Stimulated activated CD4-positive, alpha-beta T cell treated with anti-CD3 and anti-CD28 coated beads, Interleukin-2, amount 100 ng/mL, for 24 hours (primary cell): ENCODE results near the gene RNF40.

Experiments used
- DNase-seq, 2 donors: peaks; one replicate each; pipeline ENCODE4 v3.0.0-alpha.2; 2020

RNF40 gene

DNA sequence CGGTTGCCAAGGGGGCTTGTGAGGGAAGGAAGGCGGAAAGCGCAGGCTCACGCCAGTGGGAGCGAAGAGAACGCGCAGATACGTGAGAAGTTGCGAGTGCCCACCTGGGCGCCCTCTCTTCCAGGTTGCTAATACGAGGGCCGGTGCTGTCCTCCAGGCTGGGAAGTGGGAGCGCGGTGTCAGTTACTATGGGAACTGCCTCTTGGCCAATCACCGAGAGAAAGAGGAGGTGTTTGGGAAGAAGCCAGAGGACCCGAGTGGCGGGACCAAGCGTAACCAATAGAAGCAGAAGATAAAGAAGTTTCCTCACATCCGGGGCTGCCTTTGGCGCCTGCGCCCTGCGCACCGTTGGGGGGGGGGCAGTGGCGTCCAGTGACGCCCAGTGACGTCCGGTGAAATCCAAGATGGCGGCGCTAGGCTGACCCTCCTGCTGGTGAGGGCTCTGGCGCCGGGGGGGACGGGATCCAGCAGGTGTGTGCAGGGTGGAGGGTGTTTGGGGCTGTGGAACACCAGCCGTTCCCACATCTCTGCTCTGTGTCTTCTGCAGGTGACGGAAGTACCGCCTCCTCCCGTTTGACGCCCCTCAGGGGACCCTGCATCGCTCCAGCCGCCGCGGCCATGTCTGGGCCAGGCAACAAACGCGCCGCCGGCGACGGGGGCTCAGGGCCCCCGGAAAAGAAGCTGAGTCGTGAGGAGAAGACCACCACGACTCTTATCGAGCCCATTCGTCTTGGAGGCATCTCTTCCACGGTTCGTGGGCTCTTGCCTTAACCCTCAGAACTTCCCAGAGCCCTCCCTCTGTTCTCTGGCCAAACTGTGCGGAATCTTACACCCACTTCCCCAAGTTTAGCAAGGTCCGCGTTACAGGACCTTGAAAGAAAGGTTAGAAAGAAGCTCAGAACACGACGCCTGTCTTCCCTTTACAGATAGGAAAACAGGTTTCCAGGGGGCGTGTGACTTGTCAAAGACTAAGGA is at the start of gene RNF40, which contains the start of gene CFAP119:
RNF40 (plus strand) TSS at position 395 of the 975 bp plus-strand sequence; CDS start at position 619, 224 bp downstream.
CFAP119 (minus strand) TSS at position 135 of the 975 bp plus-strand sequence. CDS start 314 bp downstream, outside the sequence.
- DNase-seq, result peak; percentile 91 to 92

GRCh38 chr16:30715750-30716445 is 46.2 kb upstream of the RNF40 start:
- peak; percentile 29 to 49 for DNase-seq

DNA sequence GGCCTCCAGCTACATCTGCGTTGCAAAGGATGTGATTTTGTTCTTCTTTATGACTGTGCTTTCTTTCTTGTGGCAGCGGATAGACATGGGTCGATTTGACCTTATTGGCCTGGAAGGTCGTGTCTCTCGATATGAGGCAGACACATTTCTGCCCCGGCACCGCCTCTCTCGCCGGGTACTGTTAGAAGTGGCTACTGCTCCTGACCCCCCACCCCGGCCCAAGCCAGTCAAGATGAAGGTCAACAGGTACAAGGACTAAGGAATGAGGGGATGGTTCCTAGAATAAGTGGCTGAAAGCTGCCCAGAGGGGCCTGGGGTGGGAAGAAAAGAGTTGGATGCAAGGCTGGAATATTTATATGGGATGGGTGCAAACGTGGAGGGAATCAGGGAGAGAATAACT is 42.0 kb upstream of the RNF40 start:
- no peak for DNase-seq

GRCh38 chr16:30720694-30721093 is 41.4 kb upstream of the RNF40 start:
- no peak for DNase-seq

- no peak for DNase-seq
Observed at GRCh38 chr16:30721167-30721566, 41.0 kb upstream of the RNF40 start.

GRCh38 chr16:30721606-30722005 is 40.5 kb upstream of the RNF40 start:
- DNase-seq, result no peak

DNA sequence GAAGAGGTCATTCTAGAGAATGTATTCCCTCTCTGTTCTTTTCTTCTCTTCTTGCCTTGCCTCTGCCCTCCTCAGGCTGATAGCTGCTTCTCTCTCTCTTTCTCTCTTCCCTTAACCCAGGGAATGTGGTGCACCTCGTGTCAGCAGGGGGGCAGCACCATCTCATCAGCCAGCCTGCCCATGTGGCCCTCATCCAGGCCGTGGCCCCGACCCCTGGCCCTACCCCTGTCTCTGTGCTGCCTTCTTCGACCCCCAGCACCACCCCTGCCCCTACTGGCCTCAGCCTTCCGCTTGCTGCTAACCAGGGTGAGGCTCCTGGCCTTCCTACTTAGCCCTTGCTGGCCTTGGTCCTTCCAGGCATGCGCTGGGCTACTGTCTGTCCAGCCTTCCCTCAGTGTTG is 39.7 kb upstream of the RNF40 start:
- no peak for DNase-seq

DNA sequence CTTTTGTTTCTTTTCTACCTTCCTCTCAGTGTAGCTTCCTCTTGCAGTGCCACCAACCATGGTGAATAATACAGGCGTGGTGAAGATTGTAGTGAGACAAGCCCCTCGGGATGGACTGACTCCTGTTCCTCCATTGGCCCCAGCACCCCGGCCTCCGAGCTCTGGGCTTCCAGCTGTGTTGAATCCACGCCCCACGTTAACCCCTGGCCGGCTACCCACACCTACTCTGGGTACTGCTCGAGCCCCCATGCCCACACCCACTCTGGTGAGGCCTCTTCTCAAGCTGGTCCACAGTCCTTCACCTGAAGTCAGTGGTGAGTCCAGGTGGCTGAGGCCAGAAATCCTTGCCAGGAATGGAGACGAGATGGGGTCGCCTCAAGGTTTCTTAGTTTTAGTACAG is 39.2 kb upstream of the RNF40 start:
- no peak for DNase-seq

DNA sequence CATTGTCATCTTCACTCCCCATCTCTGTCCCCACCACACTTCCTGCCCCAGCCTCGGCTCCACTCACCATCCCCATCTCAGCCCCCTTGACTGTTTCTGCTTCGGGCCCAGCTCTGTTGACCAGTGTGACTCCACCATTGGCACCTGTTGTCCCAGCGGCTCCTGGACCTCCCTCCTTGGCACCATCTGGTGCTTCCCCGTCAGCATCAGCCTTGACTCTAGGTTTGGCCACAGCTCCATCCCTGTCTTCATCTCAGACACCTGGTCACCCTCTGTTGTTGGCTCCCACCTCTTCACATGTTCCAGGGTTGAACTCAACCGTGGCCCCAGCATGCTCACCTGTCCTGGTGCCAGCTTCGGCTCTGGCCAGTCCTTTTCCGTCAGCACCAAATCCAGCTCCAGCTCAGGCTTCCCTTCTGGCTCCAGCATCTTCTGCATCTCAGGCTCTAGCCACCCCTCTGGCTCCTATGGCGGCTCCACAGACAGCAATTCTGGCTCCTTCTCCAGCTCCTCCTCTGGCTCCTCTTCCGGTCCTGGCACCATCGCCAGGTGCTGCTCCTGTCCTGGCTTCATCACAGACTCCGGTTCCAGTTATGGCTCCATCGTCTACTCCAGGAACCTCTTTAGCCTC is 38.3 kb upstream of the RNF40 start:
- DNase-seq, result no peak

- no peak for DNase-seq
Observed at GRCh38 chr16:30724641-30725417, 37.3 kb upstream of the RNF40 start.

GRCh38 chr16:30725418-30725792 is 36.7 kb upstream of the RNF40 start:
- DNase-seq, result no peak

- no peak for DNase-seq
Observed at GRCh38 chr16:30728321-30728720, 33.8 kb upstream of the RNF40 start.

GRCh38 chr16:30728899-30729672 is 33.0 kb upstream of the RNF40 start:
- DNase-seq, result no peak

DNA sequence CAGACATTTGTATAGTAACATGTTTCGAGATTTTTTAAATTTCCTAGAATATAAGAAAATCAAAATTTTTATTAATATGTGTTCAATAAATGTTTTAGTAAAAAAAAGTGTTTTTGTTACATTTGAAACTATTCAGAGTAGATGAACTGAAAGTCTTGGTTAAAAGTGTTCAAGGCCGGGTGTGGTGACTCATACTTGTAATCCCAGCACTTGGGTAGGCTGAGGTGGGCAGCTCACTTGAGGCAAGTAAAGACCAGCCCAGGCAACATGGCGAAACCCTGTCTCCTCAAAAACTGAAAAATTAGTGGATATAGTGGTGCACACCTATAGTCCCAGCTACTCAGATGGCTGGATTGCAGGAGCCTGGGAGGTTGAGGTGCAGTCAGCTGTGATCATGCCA is 30.7 kb upstream of the RNF40 start:
- DNase-seq, result no peak

GRCh38 chr16:30736995-30737793 is 24.9 kb upstream of the RNF40 start:
- no peak for DNase-seq

DNA sequence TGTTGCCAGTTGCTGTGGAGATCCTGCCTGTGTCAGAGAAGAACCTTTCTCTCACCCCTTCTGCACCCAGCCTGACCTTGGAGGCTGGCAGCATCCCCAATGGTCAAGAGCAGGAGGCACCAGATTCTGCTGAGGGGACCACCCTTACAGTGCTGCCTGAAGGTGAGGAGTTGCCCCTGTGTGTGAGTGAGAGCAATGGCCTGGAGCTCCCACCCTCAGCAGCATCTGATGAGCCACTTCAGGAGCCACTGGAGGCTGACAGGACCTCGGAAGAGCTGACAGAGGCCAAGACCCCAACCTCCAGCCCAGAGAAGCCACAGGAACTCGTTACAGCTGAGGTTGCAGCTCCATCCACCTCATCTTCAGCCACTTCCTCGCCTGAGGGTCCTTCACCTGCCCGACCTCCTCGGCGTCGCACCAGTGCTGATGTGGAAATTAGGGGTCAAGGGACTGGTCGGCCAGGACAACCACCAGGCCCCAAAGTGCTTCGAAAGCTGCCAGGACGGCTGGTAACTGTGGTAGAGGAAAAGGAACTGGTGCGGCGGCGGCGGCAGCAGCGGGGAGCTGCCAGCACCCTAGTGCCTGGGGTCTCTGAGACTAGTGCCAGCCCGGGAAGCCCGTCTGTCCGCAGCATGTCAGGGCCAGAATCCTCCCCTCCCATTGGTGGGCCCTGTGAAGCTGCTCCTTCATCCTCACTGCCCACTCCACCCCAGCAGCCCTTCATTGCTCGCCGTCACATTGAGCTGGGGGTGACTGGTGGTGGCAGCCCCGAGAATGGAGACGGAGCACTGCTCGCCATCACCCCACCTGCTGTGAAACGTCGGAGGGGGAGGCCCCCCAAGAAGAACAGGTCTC is 24.1 kb upstream of the RNF40 start:
- no peak for DNase-seq

DNA sequence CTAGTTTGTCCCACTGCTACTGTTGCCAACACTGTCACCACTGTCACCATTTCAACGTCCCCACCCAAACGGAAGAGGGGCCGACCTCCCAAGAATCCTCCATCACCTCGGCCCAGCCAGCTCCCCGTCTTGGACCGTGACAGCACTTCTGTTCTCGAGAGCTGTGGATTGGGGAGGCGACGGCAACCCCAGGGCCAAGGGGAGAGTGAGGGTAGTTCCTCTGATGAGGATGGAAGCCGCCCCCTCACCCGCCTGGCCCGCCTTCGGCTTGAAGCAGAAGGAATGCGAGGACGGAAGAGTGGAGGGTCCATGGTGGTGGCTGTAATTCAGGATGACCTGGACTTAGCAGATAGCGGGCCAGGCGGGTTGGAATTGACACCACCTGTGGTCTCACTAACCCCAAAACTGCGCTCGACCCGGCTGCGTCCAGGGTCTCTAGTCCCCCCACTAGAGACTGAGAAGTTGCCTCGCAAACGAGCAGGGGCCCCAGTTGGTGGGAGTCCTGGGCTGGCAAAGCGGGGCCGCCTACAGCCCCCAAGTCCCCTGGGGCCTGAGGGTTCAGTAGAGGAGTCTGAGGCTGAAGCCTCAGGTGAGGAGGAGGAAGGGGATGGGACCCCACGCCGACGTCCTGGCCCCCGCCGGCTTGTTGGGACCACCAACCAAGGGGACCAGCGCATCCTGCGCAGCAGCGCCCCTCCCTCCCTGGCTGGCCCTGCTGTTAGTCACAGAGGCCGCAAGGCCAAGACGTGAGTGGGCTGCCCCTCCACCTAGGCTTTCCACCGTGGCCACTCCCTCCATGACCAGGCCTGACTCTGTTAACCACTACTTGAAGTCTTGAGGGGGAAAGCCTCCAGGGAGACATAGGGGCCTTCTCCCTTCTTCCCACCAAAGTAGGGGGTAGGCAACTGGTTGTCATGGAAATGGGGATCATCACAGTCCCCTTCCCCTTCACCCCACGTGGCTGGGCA is 22.9 kb upstream of the RNF40 start:
- DNase-seq, result no peak

DNA sequence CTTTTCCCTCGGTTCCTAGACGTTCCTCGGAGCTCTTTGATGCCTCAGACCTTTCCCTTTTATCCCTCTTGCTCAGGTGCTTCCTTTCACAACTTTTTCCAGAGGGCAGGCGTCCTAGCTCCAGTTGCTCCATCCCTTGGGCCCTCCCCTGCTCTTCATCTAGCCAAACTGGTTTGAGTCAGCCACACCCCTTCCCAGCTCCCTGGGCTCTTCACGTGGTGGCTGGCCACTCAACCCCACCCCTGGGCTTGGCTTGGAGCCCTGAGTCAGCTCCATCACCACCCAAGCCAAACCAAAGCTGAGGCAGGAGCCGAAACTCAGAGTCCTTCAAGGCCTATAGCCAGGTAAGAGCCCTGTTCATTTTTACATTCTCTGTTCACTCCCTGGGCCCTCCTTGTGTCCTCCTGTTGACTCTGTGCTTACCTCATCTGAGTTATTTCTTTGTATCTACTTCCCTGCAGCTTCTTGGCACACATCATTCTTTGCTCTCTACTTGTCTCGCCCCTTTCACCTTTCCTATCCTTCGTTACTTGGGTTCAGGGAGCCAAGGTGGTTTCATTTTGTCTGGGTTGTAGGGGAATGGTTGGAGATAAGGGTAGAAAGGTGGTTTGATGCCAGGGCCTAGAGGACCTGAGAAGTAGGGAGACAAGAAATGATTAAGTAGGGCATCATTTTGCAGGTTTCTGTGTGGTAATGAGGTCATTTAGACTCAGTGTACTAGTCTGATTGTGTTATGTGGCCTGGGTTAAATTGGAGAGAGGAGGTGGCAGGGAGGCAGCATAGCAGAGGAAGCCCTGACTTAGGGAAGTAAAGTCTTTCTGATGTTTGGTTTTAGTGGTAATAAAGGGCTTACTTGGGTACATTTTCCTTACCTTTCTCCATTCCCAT is 21.5 kb upstream of the RNF40 start:
- no peak for DNase-seq
